A549 (cell line): ENCODE measurements around the gene CAPN13. TPM values are rescaled to one million over a fixed set of nuclear protein-coding genes. Genes with fewer than 3 reads are reported as not detected.

Source experiments
- ATAC-seq, 2 experiments: fragments of 200-7000 bp in 1 of 2; fragments of >200 bp in 1 of 2; cut with Nextera tagmentation in 1 of 2; cut with Tn5 transposase in 1 of 2; 3 replicates each; pipeline versions ENCODE4 v1.8.0 to v1.9.1; 2018 to 2020; ENCODE audit warnings: mild to moderate bottlenecking in 1 of 2, moderate library complexity in 1 of 2
- CTCF ChIA-PET: fragments of 300-600 bp; sonication (Branson Sonifier 250); formaldehyde crosslinking; extraction: SDS; loops from one replicate; lab custom pipeline; 2021; ENCODE audit warnings: antibody characterized with exemption, inconsistent platforms; lab: Yijun Ruan, JAX
- POLR2A ChIA-PET: fragments of 350-600 bp; formaldehyde crosslinking; extraction: SDS; loops from one replicate; lab custom pipeline; 2021; ENCODE audit warnings: antibody characterized with exemption, inconsistent platforms; lab: Yijun Ruan, JAX
- DNase-seq, 2 experiments: peaks; one replicate each; pipeline versions ENCODE4 v3.0.0 to v3.0.0-alpha.2; 2011 to 2016; ENCODE audit warnings: low read depth in 1 of 2, low spot score in 1 of 2
- FAIRE-seq: peaks from 2 replicates; lab custom pipeline; 2011; peaks lifted over from hg19 to GRCh38; lab: Jason Lieb, UNC
- H3K27ac ChIP-seq, 2 experiments: fragments of >200 bp; sonication (Bioruptor Twin); formaldehyde crosslinking; 3 replicates each; pipeline ENCODE4 v1.5.1; 2016 to 2017
- H3K4me1 ChIP-seq: fragments of >200 bp; sonication (Bioruptor Twin); formaldehyde crosslinking; 3 replicates; pipeline ENCODE4 v1.6.1; 2016
- H3K4me2 ChIP-seq: fragments of >200 bp; sonication (Bioruptor Twin); formaldehyde crosslinking; 3 replicates; pipeline ENCODE4 v1.6.1; 2016
- H3K4me3 ChIP-seq: fragments of >200 bp; sonication (Bioruptor Twin); formaldehyde crosslinking; 3 replicates; pipeline ENCODE4 v1.5.1; 2016
- H3K9me3 ChIP-seq: fragments of >200 bp; sonication (Bioruptor Twin); formaldehyde crosslinking; 3 replicates; pipeline ENCODE4 v1.6.1; 2016
- BCL3 ChIP-seq: fragments of >200 bp; sonication (Bioruptor Twin); formaldehyde crosslinking; IDR thresholded peaks from 3 replicates; pipeline ENCODE4 v1.6.1; 2016
- CBX2 ChIP-seq: fragments of 200-600 bp; sonication (generic); IDR thresholded peaks from 2 replicates; pipeline ENCODE4 v1.6.1; 2016; ENCODE audit warnings: low read depth, mild to moderate bottlenecking, borderline replicate concordance
- CTCF ChIP-seq: fragments of >200 bp; sonication (Bioruptor Twin); formaldehyde crosslinking; IDR thresholded peaks from 3 replicates; pipeline ENCODE4 v1.5.1; 2016
- EP300 ChIP-seq, 2 experiments: fragments of >200 bp; sonication (Bioruptor Twin); formaldehyde crosslinking; IDR thresholded peaks; 2 replicates in 1 of 2; 3 replicates in 1 of 2; pipeline ENCODE4 v1.6.1; 2016 to 2017
- MAX ChIP-seq: IDR thresholded peaks from 2 replicates; pipeline ENCODE4 v1.6.1; 2012
- RAD21 ChIP-seq, 2 experiments: fragments of >200 bp in 1 of 2; sonication (Bioruptor Twin) in 1 of 2; formaldehyde crosslinking in 1 of 2; IDR thresholded peaks in 1 of 2; conservative IDR thresholded peaks in 1 of 2; 2 replicates in 1 of 2; 3 replicates in 1 of 2; pipeline ENCODE4 v1.6.1; 2012 to 2018; ENCODE audit warnings: inconsistent platforms in 1 of 2
- SMC3 ChIP-seq: fragments of >200 bp; sonication (Bioruptor Twin); formaldehyde crosslinking; IDR thresholded peaks from 3 replicates; pipeline ENCODE4 v1.6.1; 2018; ENCODE audit warnings: inconsistent platforms
- USF2 ChIP-seq: fragments of 450-650 bp; IDR thresholded peaks from 2 replicates; pipeline ENCODE4 v1.6.1; 2014; ENCODE audit warnings: antibody characterized with exemption
- ZFP36 ChIP-seq: fragments of 450-650 bp; IDR thresholded peaks from 2 replicates; pipeline ENCODE4 v1.6.1; 2014; ENCODE audit warnings: borderline replicate concordance; ENCODE audit not compliant: partially characterized antibody
- WGBS: methylation state at CpG from one replicate; pipeline ENCODE4 v1.1.6; 2017; ENCODE audit errors: missing lambda C conversion rate; 5-methylcytosine and 5-hydroxymethylcytosine counted together
- polyA plus RNA-seq, 4 experiments: library from polyadenylated mRNA; depleted of rRNA in 3 of 4; stranded (reverse); fragments of >200 nt; fragmentation: RNase III in 1 of 4; extraction: RNeasy Plus Mini Kit Qiagen cat#74134 plus additional on column Dnase treatment in 1 of 4; gene quantifications; 2 replicates in 3 of 4; 3 replicates in 1 of 4; pipeline ENCODE4 v1.2.3, GENCODE V29; 2011 to 2017

The CAPN13 gene
- polyA plus RNA-seq, 2 of the 4 experiments (the other 2 are of a cell fraction), result 0.08 to 0.18 TPM

- ATAC-seq, result no peak
- no peak overlapping the region for H3K4me2 ChIP-seq
- no peak for DNase-seq
- H3K27ac ChIP-seq, result no peak overlapping the region
- peaks cover 17% of the 10 kb centered on the region for H3K9me3 ChIP-seq
- 35% methylated on average over 8 of the region's 8 CpGs for WGBS
- no peaks in the 10 kb centered on the region for H3K4me1 ChIP-seq
- no peak for FAIRE-seq
- CTCF ChIA-PET, result interaction anchor here (0.7 to 17.6 kb wide), 47 partner anchors 6 to 643 kb away, joined by 3 to 460 read pairs (median 4); no protein-coding TSS in a partner anchor
- no peak overlapping the region for H3K4me3 ChIP-seq
- POLR2A ChIA-PET, result no interaction called here
- TF ChIP-seq MAX, result no peak
- no peak for TF ChIP-seq BCL3
- TF ChIP-seq CBX2, result no peak
- peak; percentile 14 for TF ChIP-seq ZFP36
- no peak for TF ChIP-seq USF2
Observed at GRCh38 chr2:30707304-30707903, 99.8 kb downstream of the CAPN13 start.

- Histone ChIP-seq H3K9me3 (peaks cover 23% of the 10 kb centered on the region), H3K27ac (peak overlapping the region; percentile 26 to 54; a peak in 4 of 6 replicates)
- DNase-seq (peak; percentile 59 to 76), FAIRE-seq (peak; percentile 36)
- TF ChIP-seq CTCF (peak; percentile 96), RAD21 (conservative IDR thresholded peaks at IDR 0.05 in 1 of 2, IDR thresholded peaks at IDR 0.05 in 1 of 2) (peak; percentile 99 to 100), SMC3 (peak; percentile 99), ZFP36 (no peak)
- TF ChIP-seq, all 56 proteins: peak for 3
- ATAC-seq, result peak; percentile 79 to 86
- Histone ChIP-seq H3K4me1 (no peaks in the 10 kb centered on the region), H3K4me3 (no peak overlapping the region), H3K4me2 (no peak overlapping the region)
- CTCF ChIA-PET, result interaction anchor here (0.6 to 17.6 kb wide), 52 partner anchors 7 to 592 kb away, joined by 3 to 460 read pairs (median 4); no protein-coding TSS in a partner anchor
- POLR2A ChIA-PET, result no interaction called here
- 54% methylated on average over 12 of the region's 12 CpGs for WGBS
Observed at GRCh38 chr2:30706534-30707303, 100.5 kb downstream of the CAPN13 start.

GRCh38 chr2:30705711-30706533 lies 101.3 kb downstream of the CAPN13 start:
- ChIA-PET CTCF (interaction anchor here (0.7 to 17.6 kb wide), 30 partner anchors 8 to 557 kb away, joined by 3 to 460 read pairs (median 6); no protein-coding TSS in a partner anchor), POLR2A (interaction anchor here (0.8 to 1.1 kb wide), 2 partner anchors 475 to 541 kb away, joined by 3 to 4 read pairs; partner anchors contain the start of gene LBH)
- 80% methylated on average over 10 of the region's 10 CpGs for WGBS
- Histone ChIP-seq H3K27ac (peak overlapping the region; percentile 26 to 54; a peak in 3 of 6 replicates), H3K4me1 (no peaks in the 10 kb centered on the region), H3K4me2 (no peak overlapping the region), H3K4me3 (no peak overlapping the region), H3K9me3 (peaks cover 28% of the 10 kb centered on the region)
- TF ChIP-seq EP300 (IDR thresholded peaks at IDR 0.05) (no peak), USF2 (no peak)
- ATAC-seq (no peak), DNase-seq (no peak), FAIRE-seq (no peak)
